ENCODE measurements around the gene SHISA3.

SHISA3 gene

DNA sequence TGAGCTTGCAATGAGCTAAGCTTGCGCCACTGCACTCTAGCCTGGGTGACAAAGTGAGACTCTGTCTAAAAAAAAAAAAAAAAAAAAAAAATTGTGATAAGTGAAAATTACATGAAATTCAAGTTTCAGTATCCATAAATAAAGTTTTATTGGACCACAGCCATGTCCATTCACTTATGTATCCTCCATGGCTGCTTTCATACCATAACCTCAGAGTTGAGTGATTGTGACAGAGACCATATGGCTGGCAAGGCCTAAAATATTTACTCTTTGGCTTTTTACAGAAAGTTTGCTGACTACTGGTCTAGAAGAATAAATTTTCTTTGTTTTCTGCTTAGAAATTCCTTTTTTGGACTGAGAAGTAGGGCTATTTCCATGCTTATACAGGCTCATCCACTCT lies 11.8 kb upstream of the SHISA3 start:
- Histone ChIP-seq H3K36me3 (no peaks in the 10 kb centered on the region), H3K4me3 (no peak overlapping the region), H3K27ac (no peak overlapping the region), H3K9ac (no peak overlapping the region), H3K4me2 (no peak overlapping the region), H4K20me1 (no peaks in the 10 kb centered on the region), H3K27me3 (no peaks in the 10 kb centered on the region), H3K4me1 (no peaks in the 10 kb centered on the region), H3K9me3 (replicated peaks in 1 of 11) (peaks cover 0 to 8% (median 0%) of the 10 kb centered on the region in 11 experiments; a peak in 1 of 22 replicates)
- no peak for TF ChIP-seq Cebpa-rat (IDR thresholded peaks at IDR 0.05)

DNA sequence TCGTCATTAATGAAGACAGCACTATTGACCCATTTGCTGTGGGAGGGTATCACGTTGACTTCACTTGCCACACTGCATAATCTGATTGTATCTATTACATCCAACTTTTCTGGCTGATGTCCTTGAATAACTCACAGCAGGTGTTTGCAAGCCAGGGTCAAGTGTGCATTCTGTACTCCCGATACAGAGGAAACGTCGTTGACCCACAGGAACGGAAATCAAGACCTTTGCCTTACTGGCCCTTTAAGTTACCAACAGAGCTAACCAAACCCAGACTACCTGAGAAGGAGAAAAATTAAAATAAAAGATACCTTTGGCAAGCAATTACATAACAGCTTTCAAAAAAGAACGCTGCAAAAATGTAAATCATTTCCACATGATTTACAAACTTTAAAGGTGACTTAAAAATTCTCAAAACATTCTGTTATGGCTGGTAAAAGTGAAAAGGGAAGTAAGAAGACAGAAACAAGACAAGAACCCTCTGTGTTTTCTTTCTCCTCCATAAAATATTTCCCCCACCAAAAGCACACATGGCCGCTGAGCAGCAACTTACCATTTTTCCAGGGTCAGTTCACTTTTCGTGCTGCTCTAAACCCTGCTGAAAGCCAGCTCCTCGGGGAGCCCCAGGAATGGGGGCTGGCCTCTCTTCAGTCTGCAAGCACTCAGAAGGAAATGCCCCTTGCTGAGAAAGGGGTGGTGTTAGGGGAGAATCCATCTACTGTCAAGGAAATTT lies 6.5 kb upstream of the SHISA3 start:
- H4K20me1 ChIP-seq, result no peaks in the 10 kb centered on the region
- peaks cover 13 to 21% (median 15%) of the 10 kb centered on the region in 11 experiments for H3K27me3 ChIP-seq
- no peak overlapping the region for H3K9ac ChIP-seq
- no peak overlapping the region for H3K4me3 ChIP-seq
- no peaks in the 10 kb centered on the region for H3K36me3 ChIP-seq
- H3K4me2 ChIP-seq, result no peak overlapping the region
- no peaks in the 10 kb centered on the region for H3K4me1 ChIP-seq
- H3K27ac ChIP-seq, result no peak overlapping the region
- H3K9me3 ChIP-seq (replicated peaks in 1 of 11), result no peaks in the 10 kb centered on the region
- TF ChIP-seq Cebpa-rat (IDR thresholded peaks at IDR 0.05), result no peak

DNA sequence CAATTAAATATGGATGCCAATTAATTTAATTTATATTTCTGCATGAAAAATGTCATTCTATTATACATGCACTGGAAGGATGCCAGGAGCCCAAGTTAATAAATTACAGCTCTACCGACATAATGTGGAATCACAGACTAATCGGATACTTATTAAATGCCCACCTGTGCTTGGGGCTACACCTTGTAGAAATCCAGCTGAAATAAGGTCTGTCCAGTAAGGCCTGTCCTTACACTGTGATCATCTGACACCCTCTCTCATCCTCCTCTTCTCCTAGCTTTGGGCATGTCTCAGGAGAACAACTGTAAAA lies 6.0 kb upstream of the SHISA3 start:
- Histone ChIP-seq H3K36me3 (no peaks in the 10 kb centered on the region), H3K4me2 (no peak overlapping the region), H4K20me1 (peaks cover 0 to 3% (median 0%) of the 10 kb centered on the region in 11 experiments; a peak in 1 of 22 replicates), H3K9ac (no peak overlapping the region), H3K27ac (no peak overlapping the region), H3K9me3 (replicated peaks in 1 of 11) (no peaks in the 10 kb centered on the region), H3K27me3 (peaks cover 18 to 26% (median 20%) of the 10 kb centered on the region in 11 experiments), H3K4me3 (no peak overlapping the region), H3K4me1 (no peaks in the 10 kb centered on the region)
- no peak for TF ChIP-seq Cebpa-rat (IDR thresholded peaks at IDR 0.05)

DNA sequence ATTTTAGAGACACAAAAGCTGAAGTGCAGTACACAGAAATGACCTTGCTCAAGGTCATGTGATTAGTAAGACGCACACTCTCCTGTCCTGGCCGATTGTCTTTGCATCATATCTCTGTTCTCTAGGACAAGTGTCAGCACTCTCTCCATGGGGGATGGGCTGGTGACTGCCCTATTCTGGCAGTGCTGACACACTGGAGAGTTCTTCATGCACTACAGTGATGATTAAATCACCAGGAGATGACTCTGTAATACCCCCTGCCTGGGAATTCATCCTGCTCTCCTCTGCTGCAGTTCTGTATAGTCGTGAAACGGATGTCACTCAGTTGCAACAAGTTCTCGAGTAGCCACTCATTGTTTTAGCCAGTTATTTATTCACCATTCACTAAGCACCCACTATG lies 5.3 kb upstream of the SHISA3 start:
- Histone ChIP-seq H3K27ac (no peak overlapping the region), H3K36me3 (no peaks in the 10 kb centered on the region), H4K20me1 (peaks cover 0 to 9% (median 0%) of the 10 kb centered on the region in 11 experiments; a peak in 1 of 22 replicates), H3K4me2 (no peak overlapping the region), H3K9ac (no peak overlapping the region), H3K4me1 (peaks cover 3 to 7% (median 5%) of the 10 kb centered on the region in 10 experiments; a peak in 8 of 20 replicates), H3K4me3 (no peak overlapping the region), H3K27me3 (peaks cover 25 to 33% (median 26%) of the 10 kb centered on the region in 11 experiments), H3K9me3 (replicated peaks in 1 of 11) (no peaks in the 10 kb centered on the region)
- TF ChIP-seq Cebpa-rat (IDR thresholded peaks at IDR 0.05), result no peak

DNA sequence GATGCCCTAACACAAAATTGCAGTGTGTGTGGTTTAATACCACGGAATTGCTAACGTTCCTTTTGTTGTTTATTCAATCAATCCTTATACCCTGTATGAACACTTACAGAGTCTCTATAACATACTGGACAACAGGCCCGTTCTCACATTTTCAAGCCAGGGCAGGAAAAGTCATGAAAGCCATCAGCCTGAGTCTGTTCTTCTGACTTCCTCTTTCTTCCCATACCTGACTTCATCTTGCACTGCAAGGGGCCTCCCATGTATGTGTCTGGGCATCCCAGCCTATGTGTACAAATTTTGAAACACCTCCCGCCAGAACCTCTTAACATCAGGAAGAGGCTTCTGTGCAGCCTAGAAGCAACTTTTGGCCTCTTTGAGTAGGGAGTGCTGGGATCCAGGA lies 4.9 kb upstream of the SHISA3 start:
- Histone ChIP-seq H3K27ac (no peak overlapping the region), H3K36me3 (no peaks in the 10 kb centered on the region), H3K4me2 (no peak overlapping the region), H3K27me3 (peaks cover 30 to 38% (median 31%) of the 10 kb centered on the region in 11 experiments), H3K4me1 (peaks cover 3 to 8% (median 5%) of the 10 kb centered on the region in 10 experiments; a peak in 13 of 20 replicates), H4K20me1 (peaks cover 0 to 9% (median 0%) of the 10 kb centered on the region in 11 experiments; a peak in 4 of 22 replicates), H3K9ac (no peak overlapping the region), H3K4me3 (no peak overlapping the region), H3K9me3 (replicated peaks in 1 of 11) (no peaks in the 10 kb centered on the region)
- no peak for TF ChIP-seq Cebpa-rat (IDR thresholded peaks at IDR 0.05)

DNA sequence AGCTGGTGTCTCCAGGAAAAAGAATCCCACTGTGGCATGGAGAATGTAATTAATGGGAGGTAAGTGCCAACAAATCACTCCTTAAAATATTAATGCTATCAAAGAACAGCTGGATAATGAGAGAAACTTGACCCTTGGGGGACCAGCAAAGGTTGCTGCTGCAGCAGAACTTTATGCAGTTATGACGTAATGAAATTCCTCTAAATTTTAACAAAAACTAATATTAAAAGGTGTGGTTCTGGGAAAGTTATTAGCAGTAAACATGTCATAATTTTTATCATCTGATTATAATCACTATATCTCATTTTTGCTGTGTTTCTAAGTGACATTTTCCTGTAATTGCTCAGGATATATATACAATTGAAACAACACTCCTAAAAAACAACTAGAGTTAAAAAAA lies 1.7 kb upstream of the SHISA3 start:
- no peak overlapping the region for H3K27ac ChIP-seq
- peaks cover 61 to 69% (median 63%) of the 10 kb centered on the region in 11 experiments for H3K27me3 ChIP-seq
- H3K4me2 ChIP-seq, result no peak overlapping the region

DNA sequence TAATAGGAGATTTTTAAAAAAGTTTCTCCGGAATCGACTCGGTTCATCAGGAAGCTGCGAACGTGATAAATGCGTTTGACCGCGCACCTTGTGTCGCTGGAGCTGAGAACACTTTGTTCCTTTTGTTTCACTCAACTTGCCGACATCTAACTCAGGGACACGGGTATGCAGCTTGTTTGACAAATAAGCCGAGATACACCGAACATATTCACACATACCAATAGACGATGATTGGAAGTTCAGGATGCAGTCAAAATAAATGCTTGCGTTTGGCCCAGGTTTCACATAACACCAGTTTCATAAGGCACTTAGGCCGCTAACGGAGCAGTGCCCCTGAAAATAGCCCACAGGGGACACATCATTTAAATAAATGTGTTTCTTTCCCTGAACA lies 932 bp upstream of the SHISA3 start:
- H3K9ac ChIP-seq, result no peak overlapping the region
- peaks cover 0 to 35% (median 22%) of the 10 kb centered on the region in 11 experiments; a peak in 14 of 22 replicates for H4K20me1 ChIP-seq
- H3K36me3 ChIP-seq, result no peaks in the 10 kb centered on the region
- no peak overlapping the region for H3K27ac ChIP-seq
- TF ChIP-seq Cebpa-rat (IDR thresholded peaks at IDR 0.05), result no peak
- H3K27me3 ChIP-seq, result peaks cover 69 to 77% (median 70%) of the 10 kb centered on the region in 11 experiments
- H3K4me2 ChIP-seq, result peak overlapping the region in 10 of 11 experiments; percentile 94 to 100 (median 99); a peak in 15 of 22 replicates
- no peaks in the 10 kb centered on the region for H3K9me3 ChIP-seq (replicated peaks in 1 of 11)
- peaks cover 16 to 22% (median 20%) of the 10 kb centered on the region in 10 experiments; a peak in 18 of 20 replicates for H3K4me1 ChIP-seq
- H3K4me3 ChIP-seq, result peak overlapping the region in 5 of 10 experiments; percentile 63 to 72 (median 66); a peak in 9 of 20 replicates

More for the DNA sequence above, 1.7 kb upstream of the SHISA3 start:
- H3K9ac ChIP-seq, result no peak overlapping the region
- peaks cover 16 to 22% (median 20%) of the 10 kb centered on the region in 10 experiments; a peak in 18 of 20 replicates for H3K4me1 ChIP-seq
- no peaks in the 10 kb centered on the region for H3K36me3 ChIP-seq
- no peak overlapping the region for H3K4me3 ChIP-seq
- H4K20me1 ChIP-seq, result peaks cover 0 to 28% (median 22%) of the 10 kb centered on the region in 11 experiments; a peak in 12 of 22 replicates
- TF ChIP-seq Cebpa-rat (IDR thresholded peaks at IDR 0.05), result no peak
- H3K9me3 ChIP-seq (replicated peaks in 1 of 11), result no peaks in the 10 kb centered on the region

DNA sequence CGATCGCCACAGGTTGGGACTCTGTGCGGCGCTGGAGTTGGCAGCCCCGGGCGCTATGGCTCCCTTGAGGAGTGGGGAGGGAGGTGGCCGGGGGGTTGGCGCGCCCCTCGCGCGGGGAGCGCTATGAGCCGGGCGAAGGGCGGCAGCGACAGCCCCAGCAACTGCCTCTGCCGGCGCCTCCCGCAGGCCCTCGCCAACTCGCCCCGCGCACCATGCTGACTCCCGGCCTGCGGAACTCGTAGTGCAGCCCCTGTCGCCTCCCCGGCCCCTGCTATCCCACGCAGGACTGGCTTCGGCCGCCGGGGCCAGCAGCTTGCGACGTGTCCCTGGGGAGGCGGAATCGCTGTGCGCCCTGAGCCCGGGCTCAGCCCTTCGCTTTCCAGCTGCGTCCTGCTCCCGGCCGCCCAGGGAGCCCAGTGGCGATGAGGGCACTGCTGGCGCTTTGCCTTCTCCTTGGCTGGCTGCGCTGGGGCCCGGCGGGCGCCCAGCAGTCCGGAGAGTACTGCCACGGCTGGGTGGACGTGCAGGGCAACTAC lies 415 bp downstream of the SHISA3 start:
- H3K27me3 ChIP-seq, result peaks cover 71 to 84% (median 75%) of the 10 kb centered on the region in 11 experiments
- peaks cover 16 to 22% (median 20%) of the 10 kb centered on the region in 10 experiments; a peak in 18 of 20 replicates for H3K4me1 ChIP-seq
- no peak for TF ChIP-seq Cebpa-rat (IDR thresholded peaks at IDR 0.05)
- H3K9me3 ChIP-seq (replicated peaks in 1 of 11), result no peaks in the 10 kb centered on the region
- H3K4me3 ChIP-seq, result peak overlapping the region; percentile 56 to 74 (median 66)
- H3K4me2 ChIP-seq, result peak overlapping the region; percentile 94 to 100 (median 99)
- H4K20me1 ChIP-seq, result peaks cover 0 to 36% (median 22%) of the 10 kb centered on the region in 11 experiments; a peak in 14 of 22 replicates
- no peak overlapping the region for H3K27ac ChIP-seq
- H3K9ac ChIP-seq, result peak overlapping the region; percentile 26 to 67 (median 54); a peak in 20 of 22 replicates
- H3K36me3 ChIP-seq, result no peaks in the 10 kb centered on the region

DNA sequence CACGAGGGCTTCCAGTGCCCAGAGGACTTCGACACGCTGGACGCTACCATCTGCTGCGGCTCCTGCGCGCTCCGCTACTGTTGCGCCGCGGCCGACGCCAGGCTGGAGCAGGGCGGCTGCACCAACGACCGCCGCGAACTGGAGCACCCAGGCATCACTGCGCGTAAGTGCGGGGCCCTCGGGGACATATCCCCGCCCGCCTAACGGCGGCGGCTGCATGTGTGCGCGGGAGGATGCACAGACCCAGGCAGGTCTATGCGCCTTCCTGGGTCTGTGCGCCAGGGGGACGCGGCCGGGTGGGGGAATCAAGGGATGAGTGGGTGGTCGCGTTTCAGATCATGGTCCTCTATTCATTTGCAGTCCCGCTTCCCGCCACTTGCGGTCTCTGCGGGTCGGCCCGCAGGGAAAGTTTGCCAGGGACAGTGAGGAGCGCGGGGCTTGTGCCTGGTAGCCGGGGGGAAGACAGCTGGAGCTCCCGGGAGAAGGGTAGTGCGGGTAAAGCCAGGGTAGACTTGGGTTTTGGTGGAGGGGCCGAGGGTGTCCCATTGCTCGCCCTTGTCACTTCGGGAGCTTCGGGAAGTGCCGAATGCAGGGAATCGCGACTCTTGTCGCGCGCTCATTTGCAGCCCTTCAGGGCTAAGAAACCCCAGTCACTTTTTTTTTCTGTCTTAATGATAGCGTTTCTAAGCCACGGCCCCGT lies 1.0 kb downstream of the SHISA3 start:
- H3K9me3 ChIP-seq (replicated peaks in 1 of 11), result no peaks in the 10 kb centered on the region
- H3K27ac ChIP-seq, result no peak overlapping the region
- H4K20me1 ChIP-seq, result peaks cover 0 to 36% (median 22%) of the 10 kb centered on the region in 11 experiments; a peak in 14 of 22 replicates
- no peaks in the 10 kb centered on the region for H3K36me3 ChIP-seq
- H3K9ac ChIP-seq, result peak overlapping the region in 9 of 11 experiments; percentile 26 to 67 (median 58); a peak in 15 of 22 replicates
- H3K4me1 ChIP-seq, result peaks cover 16 to 22% (median 20%) of the 10 kb centered on the region in 10 experiments; a peak in 18 of 20 replicates
- H3K4me2 ChIP-seq, result peak overlapping the region; percentile 94 to 100 (median 99)
- peaks cover 71 to 85% (median 78%) of the 10 kb centered on the region in 11 experiments for H3K27me3 ChIP-seq
- no peak for TF ChIP-seq Cebpa-rat (IDR thresholded peaks at IDR 0.05)
- H3K4me3 ChIP-seq, result peak overlapping the region; percentile 56 to 74 (median 66)
